Peyer's patch (tissue), 4 donors: ENCODE results near the gene DMAP1. TPM values are rescaled to one million over a fixed set of nuclear protein-coding genes. Genes with fewer than 3 reads are reported as not detected.

Experiments used
- DNase-seq, 3 donors: peaks; one replicate each; pipeline ENCODE4 v3.0.0-alpha.2; 2017 to 2019
- H3K27ac ChIP-seq, 4 donors: fragments of 200-600 bp; sonication (generic); one replicate each; pipeline ENCODE4 v1.5.1; 2016 to 2019
- H3K27me3 ChIP-seq, 2 donors: fragments of 200-600 bp; sonication (generic); one replicate each; pipeline ENCODE4 v1.5.1; 2019
- H3K36me3 ChIP-seq, 3 donors: fragments of 200-600 bp; sonication (generic); one replicate each; pipeline ENCODE4 v1.5.1; 2016 to 2019
- H3K4me1 ChIP-seq, 4 donors: fragments of 200-600 bp; sonication (generic); one replicate each; pipeline ENCODE4 v1.5.1; 2016 to 2019
- H3K4me3 ChIP-seq, 4 donors: fragments of 200-600 bp; sonication (generic); 1 replicate in 3 of 4; 2 replicates in 1 of 4; pipeline ENCODE4 v1.5.1; 2016 to 2019; ENCODE audit warnings: mild to moderate bottlenecking in 1 of 4
- H3K9me3 ChIP-seq, 4 donors: fragments of 200-600 bp; sonication (generic); one replicate each; pipeline ENCODE4 v1.5.1; 2016 to 2019; ENCODE audit warnings: mild to moderate bottlenecking in 1 of 4
- CTCF ChIP-seq, 6 experiments: fragments of 450-650 bp in 4 of 6; fragments of 200-600 bp in 2 of 6; sonication (generic) in 1 of 6; IDR thresholded peaks; one replicate each; pipeline ENCODE4 v1.5.1; 2017 to 2019; ENCODE audit warnings: antibody characterized with exemption in 6 of 6, mild to moderate bottlenecking in 3 of 6, moderate library complexity in 1 of 6
- POLR2A ChIP-seq, 2 donors: fragments of 450-650 bp; IDR thresholded peaks; one replicate each; pipeline ENCODE4 v1.5.1; 2017; ENCODE audit warnings: antibody characterized with exemption in 2 of 2, mild to moderate bottlenecking in 2 of 2, moderate library complexity in 2 of 2
- total RNA-seq, 4 donors: library from RNA; depleted of rRNA; stranded (reverse); fragments of >200 nt; gene quantifications; one replicate each; pipeline ENCODE4 v1.1.0, GENCODE V29; 2016

The DMAP1 gene
- total RNA-seq, 4 donors from 2014 or later = 79.2 to 149 (median 113) TPM

- no peak for TF ChIP-seq CTCF (IDR thresholded peaks at IDR 0.05)
- TF ChIP-seq POLR2A (IDR thresholded peaks at IDR 0.05) = no peak
- DNase-seq = peak in 1 of 3 donors; percentile 31
- Histone ChIP-seq H3K27ac (no peak overlapping the region), H3K36me3 (no peaks in the 10 kb centered on the region), H3K9me3 (no peaks in the 10 kb centered on the region), H3K27me3 (no peaks in the 10 kb centered on the region), H3K4me3 (no peak overlapping the region), H3K4me1 (no peaks in the 10 kb centered on the region)
Observed at GRCh38 chr1:44250068-44250781, 37.0 kb downstream of the DMAP1 start.

- H3K36me3 ChIP-seq = no peaks in the 10 kb centered on the region
- DNase-seq = peak in 1 of 3 donors; percentile 45
Observed at GRCh38 chr1:44251486-44251885, 38.2 kb downstream of the DMAP1 start.

GRCh38 chr1:44251989-44252671 is 38.9 kb downstream of the DMAP1 start:
- no peak for TF ChIP-seq CTCF (IDR thresholded peaks at IDR 0.05)
- no peak for TF ChIP-seq POLR2A (IDR thresholded peaks at IDR 0.05)
- H3K9me3 ChIP-seq = no peaks in the 10 kb centered on the region
- no peak overlapping the region for H3K27ac ChIP-seq
- H3K27me3 ChIP-seq = no peaks in the 10 kb centered on the region
- H3K36me3 ChIP-seq = no peaks in the 10 kb centered on the region
- peak in 1 of 3 donors; percentile 29 for DNase-seq
- no peak overlapping the region for H3K4me3 ChIP-seq
- no peaks in the 10 kb centered on the region for H3K4me1 ChIP-seq

More at GRCh38 chr1:44251486-44251885, 38.2 kb downstream of the DMAP1 start:
- Histone ChIP-seq H3K9me3 (no peaks in the 10 kb centered on the region), H3K27ac (no peak overlapping the region), H3K4me1 (no peaks in the 10 kb centered on the region), H3K4me3 (no peak overlapping the region), H3K27me3 (no peaks in the 10 kb centered on the region)
- TF ChIP-seq CTCF (IDR thresholded peaks at IDR 0.05) = no peak
- no peak for TF ChIP-seq POLR2A (IDR thresholded peaks at IDR 0.05)

- no peak overlapping the region for H3K27ac ChIP-seq
Observed at GRCh38 chr1:44254392-44254910, 41.2 kb downstream of the DMAP1 start.

More at GRCh38 chr1:44254392-44254910, 41.2 kb downstream of the DMAP1 start:
- TF ChIP-seq POLR2A (IDR thresholded peaks at IDR 0.05) = no peak
- no peak for TF ChIP-seq CTCF (IDR thresholded peaks at IDR 0.05)
- H3K9me3 ChIP-seq = no peaks in the 10 kb centered on the region
- DNase-seq = no peak
- H3K27me3 ChIP-seq = no peaks in the 10 kb centered on the region
- H3K4me3 ChIP-seq = no peak overlapping the region
- no peaks in the 10 kb centered on the region for H3K4me1 ChIP-seq
- H3K36me3 ChIP-seq = no peaks in the 10 kb centered on the region
